Smooth muscle cell of the brain vasculature (primary cell): ENCODE measurements around the gene DNAH11.
"Not testable (repeated sequence)": the region's sequence is repeated elsewhere in the genome, so short reads cannot be mapped to it uniquely, and the experiment has no call there.

Experiments
- DNase-seq: peaks from one replicate; pipeline ENCODE4 v3.0.0-alpha.2; 2012; ENCODE audit warnings: low read depth, low spot score

The DNAH11 gene

GRCh38 chr7:21707566-21707965, 164.7 kb downstream of the DNAH11 start:
- no peak for DNase-seq

GRCh38 chr7:21708096-21708495, 165.3 kb downstream of the DNAH11 start:
- DNase-seq, result no peak

GRCh38 chr7:21717323-21717722, 174.5 kb downstream of the DNAH11 start:
- DNase-seq, result no peak

GRCh38 chr7:21718391-21718790, 175.6 kb downstream of the DNAH11 start:
- DNase-seq, result no peak

GRCh38 chr7:21719846-21720245, 177.0 kb downstream of the DNAH11 start:
- DNase-seq, result no peak

- DNase-seq, result no peak
Measured at GRCh38 chr7:21722371-21722770, 179.5 kb downstream of the DNAH11 start.

- DNase-seq, result no peak
Measured at GRCh38 chr7:21724562-21724961, 181.7 kb downstream of the DNAH11 start.

- DNase-seq, result no peak
Measured at GRCh38 chr7:21730399-21730798, 187.6 kb downstream of the DNAH11 start.

- no peak for DNase-seq
Measured at GRCh38 chr7:21731977-21732376, 189.1 kb downstream of the DNAH11 start.

- not testable (repeated sequence) for DNase-seq
Measured at GRCh38 chr7:21732956-21733355, 190.1 kb downstream of the DNAH11 start.

- DNase-seq, result no peak
Measured at GRCh38 chr7:21733837-21734236, 191.0 kb downstream of the DNAH11 start.

GRCh38 chr7:21743493-21743892, 200.7 kb downstream of the DNAH11 start:
- no peak for DNase-seq

- DNase-seq, result no peak
Measured at GRCh38 chr7:21746949-21747348, 204.1 kb downstream of the DNAH11 start.

GRCh38 chr7:21747806-21748205, 205.0 kb downstream of the DNAH11 start:
- DNase-seq, result no peak

- DNase-seq, result no peak
Measured at GRCh38 chr7:21749378-21749777, 206.5 kb downstream of the DNAH11 start.

GRCh38 chr7:21753071-21753470, 210.2 kb downstream of the DNAH11 start:
- no peak for DNase-seq

- DNase-seq, result no peak
Measured at GRCh38 chr7:21754963-21755362, 212.1 kb downstream of the DNAH11 start.

GRCh38 chr7:21757537-21758282, 214.9 kb downstream of the DNAH11 start:
- DNase-seq, result no peak

GRCh38 chr7:21758286-21758685, 215.4 kb downstream of the DNAH11 start:
- DNase-seq, result no peak

- no peak for DNase-seq
Measured at GRCh38 chr7:21762469-21762868, 219.6 kb downstream of the DNAH11 start.

- DNase-seq, result no peak
Measured at GRCh38 chr7:21763818-21764217, 221.0 kb downstream of the DNAH11 start.

- no peak for DNase-seq
Measured at GRCh38 chr7:21766218-21766617, 223.4 kb downstream of the DNAH11 start.

GRCh38 chr7:21767300-21767900, 224.6 kb downstream of the DNAH11 start:
- DNase-seq, result peak; percentile 6
